IPS-18a (cell line): ENCODE measurements around the gene RNASEH1.
A peak's percentile ranks its signal among the peaks of the same experiment; 100 is the strongest.

Experiments
- H3K27ac ChIP-seq: one replicate; pipeline ENCODE4 v1.5.1; 2013; ENCODE audit warnings: low read length
- H3K27me3 ChIP-seq: one replicate; pipeline ENCODE4 v1.6.1; 2013; ENCODE audit warnings: mild to moderate bottlenecking, low read length; ENCODE audit not compliant: control insufficient read depth, insufficient read depth
- H3K36me3 ChIP-seq: one replicate; pipeline ENCODE4 v1.6.1; 2013; ENCODE audit warnings: low read depth, low read length; ENCODE audit not compliant: control insufficient read depth
- H3K4me1 ChIP-seq: one replicate; pipeline ENCODE4 v1.6.1; 2013; ENCODE audit warnings: low read depth, low read length; ENCODE audit not compliant: control insufficient read depth
- H3K4me3 ChIP-seq: one replicate; pipeline ENCODE4 v1.5.1; 2013; ENCODE audit warnings: low read length
- H3K9ac ChIP-seq: one replicate; pipeline ENCODE4 v1.6.1; 2013; ENCODE audit warnings: mild to moderate bottlenecking, low read length, moderate library complexity
- H3K9me3 ChIP-seq: one replicate; pipeline ENCODE4 v1.6.1; 2013; ENCODE audit warnings: low read depth, low read length; ENCODE audit not compliant: control insufficient read depth

The RNASEH1 gene

DNA sequence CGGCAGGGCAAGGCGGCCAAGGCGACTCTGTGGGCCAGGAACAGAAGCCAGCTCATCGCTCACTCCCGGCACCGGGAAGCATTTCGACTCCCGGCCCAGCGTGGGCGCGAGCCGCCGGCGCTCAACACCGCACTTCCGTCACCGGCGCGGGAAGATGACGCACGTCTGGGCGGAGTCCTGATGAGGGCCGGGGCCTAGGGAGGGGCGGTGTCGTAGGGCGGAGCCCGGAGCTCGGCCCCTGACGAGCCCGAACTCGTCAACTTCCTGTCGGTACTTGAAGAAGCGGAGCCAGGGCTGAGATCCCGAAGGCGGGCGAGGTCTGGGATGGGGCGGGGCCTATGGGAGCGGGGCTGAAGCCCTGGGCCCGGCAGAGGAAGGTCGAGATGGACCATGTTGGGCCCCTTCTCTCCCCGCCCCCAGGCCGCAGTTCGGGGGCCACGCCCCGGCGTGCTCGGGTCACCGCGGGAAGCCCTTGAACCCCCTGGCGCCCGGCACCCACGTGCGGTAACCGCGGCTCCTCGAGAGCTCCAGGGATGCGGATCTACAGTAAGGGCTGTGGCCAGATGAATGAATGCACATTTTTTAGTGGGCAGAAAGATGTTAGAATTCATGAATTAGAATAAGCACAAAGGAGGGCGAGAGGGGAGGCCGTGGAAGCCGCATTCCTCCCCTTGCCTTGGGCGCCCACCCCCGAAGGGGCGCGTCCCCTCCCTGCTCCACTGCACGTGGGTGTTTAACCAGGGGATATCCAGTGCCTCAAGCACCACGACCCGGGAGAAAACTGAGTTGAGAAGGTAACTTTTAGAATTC is at the start of gene RNASEH1:
TSS of gene RNASEH1 (minus strand) at position 129 of the 810 bp plus-strand sequence. CDS start at position 56, 73 bp downstream.
- H3K36me3 ChIP-seq: peaks cover 37% of the 10 kb centered on the region
- H3K9ac ChIP-seq: peak within 1 kb of the TSS; percentile 98
- peak within 1 kb of the TSS; percentile 96 for H3K27ac ChIP-seq
- H3K4me3 ChIP-seq: peak within 1 kb of the TSS; percentile 100
- H3K27me3 ChIP-seq: no peaks in the 10 kb centered on the region
- H3K9me3 ChIP-seq: no peaks in the 10 kb centered on the region
- H3K4me1 ChIP-seq: peaks cover 6% of the 10 kb centered on the region

DNA sequence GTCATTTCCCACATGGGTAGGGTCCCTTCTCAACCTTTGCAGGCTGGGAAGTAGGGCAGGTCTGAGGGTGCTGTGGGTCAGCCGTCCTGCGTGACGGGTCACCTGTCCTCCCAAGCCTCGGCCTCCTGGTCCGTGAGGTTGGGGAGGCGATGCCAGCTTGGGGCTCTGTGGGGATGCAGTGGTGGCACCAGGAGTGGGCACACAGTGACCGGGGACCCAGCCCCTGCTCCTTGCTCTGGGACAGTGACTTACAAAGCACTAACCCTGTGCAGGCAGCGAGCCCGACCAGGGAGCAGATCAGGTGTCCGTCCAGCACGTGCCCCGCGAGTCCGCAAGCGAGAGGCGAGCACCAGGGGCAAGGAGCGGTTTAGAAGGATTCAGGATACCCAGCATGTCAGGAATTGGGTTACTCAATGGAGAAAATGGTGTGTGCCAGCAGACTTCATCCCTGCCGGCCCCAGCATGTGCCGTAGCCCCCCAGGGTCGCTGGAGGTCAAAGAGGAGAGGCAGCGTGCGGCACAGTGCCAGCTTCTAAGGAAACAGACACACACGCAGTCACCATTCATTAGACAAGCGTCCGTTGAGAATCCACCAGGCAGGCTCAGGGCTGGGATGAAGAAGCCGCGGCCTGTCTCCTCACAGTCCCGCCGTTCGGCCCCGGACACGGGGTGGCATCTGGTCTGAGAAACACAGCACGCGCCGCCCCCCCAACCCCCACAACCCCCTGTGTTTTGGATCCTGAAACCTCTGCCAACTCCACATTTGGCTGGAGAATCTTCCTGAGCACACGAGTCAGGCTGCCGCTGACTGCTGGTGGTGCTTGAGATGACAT is 48.5 kb upstream of the RNASEH1 start:
- no peaks in the 10 kb centered on the region for H3K27me3 ChIP-seq
- no peaks in the 10 kb centered on the region for H3K4me1 ChIP-seq
- no peaks in the 10 kb centered on the region for H3K36me3 ChIP-seq
- no peaks in the 10 kb centered on the region for H3K9me3 ChIP-seq
- H3K4me3 ChIP-seq: no peak overlapping the region
- no peak overlapping the region for H3K9ac ChIP-seq
- no peak overlapping the region for H3K27ac ChIP-seq

DNA sequence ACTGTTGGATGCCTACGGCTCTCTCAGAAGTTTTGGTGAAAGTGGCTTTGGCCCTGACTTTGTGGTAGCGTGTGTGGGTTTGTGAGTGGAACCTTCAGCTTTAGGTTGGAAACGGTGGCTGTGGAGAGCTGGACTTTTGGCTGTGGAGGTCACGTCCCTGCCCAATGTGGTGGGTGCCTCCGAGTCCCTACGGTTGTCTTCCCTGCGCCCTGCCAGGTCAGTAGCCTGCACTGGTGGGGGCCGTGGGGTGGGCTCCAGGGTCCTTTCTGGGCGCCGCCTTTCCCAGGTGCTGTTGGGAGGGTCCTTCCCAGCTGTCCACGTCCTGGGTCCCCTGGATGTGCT is 47.9 kb upstream of the RNASEH1 start:
- H3K36me3 ChIP-seq: no peaks in the 10 kb centered on the region
- no peak overlapping the region for H3K27ac ChIP-seq
- H3K9me3 ChIP-seq: no peaks in the 10 kb centered on the region
- no peaks in the 10 kb centered on the region for H3K4me1 ChIP-seq
- H3K27me3 ChIP-seq: no peaks in the 10 kb centered on the region
- no peak overlapping the region for H3K9ac ChIP-seq
- H3K4me3 ChIP-seq: peak overlapping the region; percentile 10

DNA sequence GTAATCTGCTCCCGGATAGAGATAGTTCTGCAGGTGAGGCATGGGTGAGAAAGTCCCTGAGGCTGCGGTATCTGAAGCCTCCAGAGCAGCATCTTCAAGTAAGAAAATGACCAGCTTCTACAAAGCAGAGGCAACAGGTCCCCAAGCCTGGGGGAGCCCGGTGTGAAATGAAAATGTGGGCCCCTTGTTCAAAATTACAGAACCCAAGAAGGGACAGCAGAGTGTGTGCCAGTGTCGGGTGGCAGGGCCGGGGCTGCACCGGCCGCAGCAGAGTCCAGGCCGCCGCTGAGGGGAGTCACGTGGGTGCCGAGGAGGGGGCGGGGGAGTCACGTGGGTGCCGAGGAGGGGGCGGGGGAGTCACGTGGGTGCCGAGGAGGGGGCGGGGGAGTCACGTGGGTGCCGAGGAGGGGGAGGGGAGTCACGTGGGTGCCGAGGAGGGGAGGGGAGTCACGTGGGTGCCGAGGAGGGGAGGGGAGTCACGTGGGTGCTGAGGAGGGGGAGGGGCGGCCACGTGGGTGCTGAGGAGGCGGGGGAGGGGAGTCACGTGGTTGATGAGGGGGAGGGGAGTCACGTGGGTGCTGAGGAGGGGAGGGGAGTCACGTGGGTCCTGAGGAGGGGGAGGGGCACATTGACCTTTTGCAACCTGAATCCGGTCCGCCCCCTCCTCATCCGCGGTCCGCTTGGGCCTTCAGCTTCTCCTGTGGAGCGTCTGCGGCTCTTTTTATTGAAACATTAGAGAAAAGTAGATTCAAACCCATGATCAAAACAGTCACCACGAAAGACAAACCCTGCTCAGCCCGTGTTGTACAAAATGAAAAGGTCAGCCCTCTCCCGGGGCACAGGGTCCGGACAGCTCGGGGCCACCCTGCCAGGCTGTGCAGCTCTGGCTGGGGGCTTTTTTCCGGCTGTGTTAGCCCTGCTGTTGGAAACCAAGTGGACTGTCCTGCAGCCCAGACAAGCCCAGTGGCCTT is 47.1 kb upstream of the RNASEH1 start:
- no peak overlapping the region for H3K27ac ChIP-seq
- H3K4me1 ChIP-seq: no peaks in the 10 kb centered on the region
- H3K9ac ChIP-seq: no peak overlapping the region
- no peaks in the 10 kb centered on the region for H3K36me3 ChIP-seq
- no peaks in the 10 kb centered on the region for H3K9me3 ChIP-seq
- no peaks in the 10 kb centered on the region for H3K27me3 ChIP-seq
- H3K4me3 ChIP-seq: peak overlapping the region; percentile 10

GRCh38 chr2:3604207-3604877 is 46.2 kb upstream of the RNASEH1 start:
- no peaks in the 10 kb centered on the region for H3K4me1 ChIP-seq
- H3K36me3 ChIP-seq: no peaks in the 10 kb centered on the region
- H3K9me3 ChIP-seq: no peaks in the 10 kb centered on the region
- H3K27me3 ChIP-seq: no peaks in the 10 kb centered on the region
- H3K27ac ChIP-seq: no peak overlapping the region
- no peak overlapping the region for H3K9ac ChIP-seq
- H3K4me3 ChIP-seq: no peak overlapping the region

- H3K4me3 ChIP-seq: no peak overlapping the region
- no peak overlapping the region for H3K9ac ChIP-seq
- no peaks in the 10 kb centered on the region for H3K4me1 ChIP-seq
- H3K9me3 ChIP-seq: no peaks in the 10 kb centered on the region
- H3K27me3 ChIP-seq: no peaks in the 10 kb centered on the region
- no peaks in the 10 kb centered on the region for H3K36me3 ChIP-seq
- H3K27ac ChIP-seq: no peak overlapping the region
These were observed 45.5 kb upstream of the RNASEH1 start for GRCh38 chr2:3603536-3604206.

- H3K4me3 ChIP-seq: no peak overlapping the region
These were observed 44.6 kb upstream of the RNASEH1 start for GRCh38 chr2:3602553-3603339.

DNA sequence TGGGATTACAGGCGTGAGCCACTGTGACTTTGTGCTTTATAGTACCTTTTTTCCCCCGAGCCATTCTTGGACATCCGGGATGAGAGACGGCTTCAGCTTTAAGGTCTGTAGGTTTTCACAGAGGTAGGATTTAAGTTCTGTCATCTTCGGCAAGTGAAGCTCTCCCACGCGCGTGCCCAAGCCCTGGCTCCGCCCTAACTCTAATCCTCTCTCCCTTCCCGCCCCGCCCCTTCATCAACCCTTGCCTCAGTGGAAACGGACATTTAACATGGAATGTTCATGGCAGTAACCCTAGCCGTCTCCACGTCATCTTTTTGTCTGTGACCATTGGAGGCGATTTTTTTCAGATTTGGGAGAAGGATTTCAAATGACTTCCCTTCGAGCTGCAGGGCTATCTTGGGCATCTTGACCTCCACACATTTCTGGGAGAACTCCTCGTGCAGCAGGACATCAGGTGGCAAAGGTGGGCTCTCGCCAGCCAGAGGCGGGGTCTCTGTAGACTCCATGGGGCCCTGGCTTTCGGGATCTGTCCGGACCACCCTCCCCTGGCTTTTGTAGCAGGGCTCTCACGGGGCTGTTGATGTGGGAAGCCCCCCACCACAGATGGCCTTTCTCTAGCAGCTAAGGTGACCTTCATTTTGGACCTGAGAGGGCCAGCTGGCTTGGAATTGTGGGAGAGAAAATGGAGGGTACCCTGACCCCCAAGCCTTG is 43.6 kb upstream of the RNASEH1 start:
- Histone ChIP-seq H3K27me3 (no peaks in the 10 kb centered on the region), H3K4me3 (no peak overlapping the region), H3K27ac (no peak overlapping the region), H3K9me3 (no peaks in the 10 kb centered on the region), H3K9ac (no peak overlapping the region), H3K36me3 (no peaks in the 10 kb centered on the region), H3K4me1 (no peaks in the 10 kb centered on the region)

More at GRCh38 chr2:3602553-3603339, 44.6 kb upstream of the RNASEH1 start:
- H3K4me1 ChIP-seq: no peaks in the 10 kb centered on the region
- no peaks in the 10 kb centered on the region for H3K27me3 ChIP-seq
- no peak overlapping the region for H3K9ac ChIP-seq
- H3K36me3 ChIP-seq: no peaks in the 10 kb centered on the region
- no peak overlapping the region for H3K27ac ChIP-seq
- no peaks in the 10 kb centered on the region for H3K9me3 ChIP-seq

- Histone ChIP-seq H3K4me1 (no peaks in the 10 kb centered on the region), H3K9me3 (no peaks in the 10 kb centered on the region), H3K27ac (no peak overlapping the region)
These were observed 42.2 kb upstream of the RNASEH1 start for GRCh38 chr2:3600256-3600855.

More at GRCh38 chr2:3600256-3600855, 42.2 kb upstream of the RNASEH1 start:
- no peaks in the 10 kb centered on the region for H3K27me3 ChIP-seq
- H3K4me3 ChIP-seq: no peak overlapping the region
- no peaks in the 10 kb centered on the region for H3K36me3 ChIP-seq
- no peak overlapping the region for H3K9ac ChIP-seq
